ENCODE measurements around the gene TOR3A. TPM values are rescaled to one million over a fixed set of nuclear protein-coding genes. Genes with fewer than 3 reads are reported as not detected.

The TOR3A gene
- total RNA-seq, 1 experiment from 2014 or later, result 27.0 TPM

DNA sequence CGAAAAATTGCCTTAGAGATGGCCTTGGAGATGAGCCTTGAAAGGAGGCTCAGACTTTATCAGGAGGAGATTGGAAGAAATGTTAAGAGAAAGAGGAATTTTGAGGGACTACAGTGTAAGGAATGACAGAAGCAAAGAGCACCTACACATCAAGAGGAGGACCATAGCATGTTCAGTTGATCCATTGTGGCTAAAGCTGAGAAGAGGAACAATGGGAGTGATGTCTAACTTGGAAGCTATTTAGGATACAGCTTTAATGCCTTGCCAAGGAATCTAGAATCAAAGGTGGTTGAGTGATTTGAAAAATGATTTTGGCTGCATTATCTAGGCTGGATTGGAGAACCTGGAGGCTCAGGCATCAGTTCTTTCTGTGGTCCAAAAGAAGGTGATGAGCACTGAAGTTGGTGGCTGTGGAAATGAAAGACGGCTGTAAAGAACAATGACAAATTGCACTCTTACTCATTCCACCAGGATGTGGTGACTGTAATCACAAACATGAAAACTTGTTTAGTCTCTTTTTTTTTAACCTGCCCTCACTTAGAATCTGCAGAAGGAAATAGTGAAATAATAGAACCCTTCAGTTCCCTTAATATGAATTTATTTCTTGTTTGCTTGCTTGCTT is 44.9 kb upstream of the TOR3A start:
- H3K4me2 ChIP-seq (ENCODE audit: low read length), result peak overlapping the region; percentile 1; the same call in 1 of the 2 replicates
- no peaks in the 10 kb centered on the region for H3K9me2 ChIP-seq (ENCODE audit: insufficient read depth)
- no peak for DNase-seq (ENCODE audit: low read depth, low spot score)
- H3K36me3 ChIP-seq (ENCODE audit: control insufficient read depth in 1 of 2, insufficient read depth in 2 of 2, low read length in 2 of 2), result no peaks in the 10 kb centered on the region
- H3K27me3 ChIP-seq (ENCODE audit: insufficient read depth, low read length), result no peaks in the 10 kb centered on the region
- no TSS peak for BruUV-seq (replicated peaks)
- no peak overlapping the region for H3K9ac ChIP-seq (ENCODE audit: low read length)
- ChIA-PET POLR2A (interaction anchor here (0.7 kb wide), 1 partner anchor 18 kb away, joined by 5 read pairs; no protein-coding TSS in a partner anchor), RAD21 (ENCODE audit: low non-redundant PET in 1 of 2, low total read pairs in 2 of 2, uncharacterized antibody in 2 of 2, unreplicated experiment in 2 of 2) (no interaction called here), CTCF (no interaction called here)
- no peaks in the 10 kb centered on the region for H4K20me1 ChIP-seq (ENCODE audit: insufficient read depth)
- intact Hi-C loops (cut with micrococcal nuclease), result no loop called here
- H3K79me2 ChIP-seq (ENCODE audit: insufficient read depth, low read length), result peaks cover 73% of the 10 kb centered on the region
- ATAC-seq, result no peak
- no peak overlapping the region for H2AFZ ChIP-seq (ENCODE audit: low read depth, low read length, poor library complexity, severe bottlenecking)
- H3K27ac ChIP-seq (ENCODE audit: low read depth, low read length), result no peak overlapping the region
- TF ChIP-seq POLR2A (IDR thresholded peaks at IDR 0.05; ENCODE audit: borderline replicate concordance, extremely low read depth, insufficient read depth, insufficient read length) (no peak), FOSL1 (IDR thresholded peaks at IDR 0.05; ENCODE audit: low read depth) (no peak), POLR2AphosphoS5 (IDR thresholded peaks at IDR 0.05; ENCODE audit: low read depth, low read length) (no peak), JUND (IDR thresholded peaks at IDR 0.05) (no peak), SIN3A (IDR thresholded peaks at IDR 0.05; ENCODE audit: low read depth) (no peak), CBX3 (IDR thresholded peaks at IDR 0.05; ENCODE audit: low read depth) (no peak), TCF7L2 (IDR thresholded peaks at IDR 0.05; ENCODE audit: borderline replicate concordance, extremely low read depth, insufficient read depth, insufficient read length) (no peak), CEBPB (IDR thresholded peaks at IDR 0.05; ENCODE audit: low read depth) (no peak)
- TF ChIP-seq, protein P1, sequence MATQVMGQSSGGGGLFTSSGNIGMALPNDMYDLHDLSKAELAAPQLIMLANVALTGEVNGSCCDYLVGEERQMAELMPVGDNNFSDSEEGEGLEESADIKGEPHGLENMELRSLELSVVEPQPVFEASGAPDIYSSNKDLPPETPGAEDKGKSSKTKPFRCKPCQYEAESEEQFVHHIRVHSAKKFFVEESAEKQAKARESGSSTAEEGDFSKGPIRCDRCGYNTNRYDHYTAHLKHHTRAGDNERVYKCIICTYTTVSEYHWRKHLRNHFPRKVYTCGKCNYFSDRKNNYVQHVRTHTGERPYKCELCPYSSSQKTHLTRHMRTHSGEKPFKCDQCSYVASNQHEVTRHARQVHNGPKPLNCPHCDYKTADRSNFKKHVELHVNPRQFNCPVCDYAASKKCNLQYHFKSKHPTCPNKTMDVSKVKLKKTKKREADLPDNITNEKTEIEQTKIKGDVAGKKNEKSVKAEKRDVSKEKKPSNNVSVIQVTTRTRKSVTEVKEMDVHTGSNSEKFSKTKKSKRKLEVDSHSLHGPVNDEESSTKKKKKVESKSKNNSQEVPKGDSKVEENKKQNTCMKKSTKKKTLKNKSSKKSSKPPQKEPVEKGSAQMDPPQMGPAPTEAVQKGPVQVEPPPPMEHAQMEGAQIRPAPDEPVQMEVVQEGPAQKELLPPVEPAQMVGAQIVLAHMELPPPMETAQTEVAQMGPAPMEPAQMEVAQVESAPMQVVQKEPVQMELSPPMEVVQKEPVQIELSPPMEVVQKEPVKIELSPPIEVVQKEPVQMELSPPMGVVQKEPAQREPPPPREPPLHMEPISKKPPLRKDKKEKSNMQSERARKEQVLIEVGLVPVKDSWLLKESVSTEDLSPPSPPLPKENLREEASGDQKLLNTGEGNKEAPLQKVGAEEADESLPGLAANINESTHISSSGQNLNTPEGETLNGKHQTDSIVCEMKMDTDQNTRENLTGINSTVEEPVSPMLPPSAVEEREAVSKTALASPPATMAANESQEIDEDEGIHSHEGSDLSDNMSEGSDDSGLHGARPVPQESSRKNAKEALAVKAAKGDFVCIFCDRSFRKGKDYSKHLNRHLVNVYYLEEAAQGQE (IDR thresholded peaks at IDR 0.05; ENCODE audit: low read depth), result no peak
- H3K4me1 ChIP-seq (ENCODE audit: control insufficient read depth in 1 of 2, insufficient read depth in 2 of 2, low read length in 2 of 2), result peaks cover 0 to 18% of the 10 kb centered on the region in 2 experiments; a peak in 2 of 4 replicates
- H3K4me3 ChIP-seq (replicated peaks in 1 of 2; ENCODE audit: low read depth in 1 of 2, low read length in 2 of 2), result no peak overlapping the region
- no peaks in the 10 kb centered on the region for H3K9me3 ChIP-seq (ENCODE audit: control insufficient read depth in 1 of 2, insufficient read depth in 1 of 2, low read depth in 1 of 2, low read length in 2 of 2)

All from HCT116 (cell line).